ENCODE results near the gene MNT.

DNA sequence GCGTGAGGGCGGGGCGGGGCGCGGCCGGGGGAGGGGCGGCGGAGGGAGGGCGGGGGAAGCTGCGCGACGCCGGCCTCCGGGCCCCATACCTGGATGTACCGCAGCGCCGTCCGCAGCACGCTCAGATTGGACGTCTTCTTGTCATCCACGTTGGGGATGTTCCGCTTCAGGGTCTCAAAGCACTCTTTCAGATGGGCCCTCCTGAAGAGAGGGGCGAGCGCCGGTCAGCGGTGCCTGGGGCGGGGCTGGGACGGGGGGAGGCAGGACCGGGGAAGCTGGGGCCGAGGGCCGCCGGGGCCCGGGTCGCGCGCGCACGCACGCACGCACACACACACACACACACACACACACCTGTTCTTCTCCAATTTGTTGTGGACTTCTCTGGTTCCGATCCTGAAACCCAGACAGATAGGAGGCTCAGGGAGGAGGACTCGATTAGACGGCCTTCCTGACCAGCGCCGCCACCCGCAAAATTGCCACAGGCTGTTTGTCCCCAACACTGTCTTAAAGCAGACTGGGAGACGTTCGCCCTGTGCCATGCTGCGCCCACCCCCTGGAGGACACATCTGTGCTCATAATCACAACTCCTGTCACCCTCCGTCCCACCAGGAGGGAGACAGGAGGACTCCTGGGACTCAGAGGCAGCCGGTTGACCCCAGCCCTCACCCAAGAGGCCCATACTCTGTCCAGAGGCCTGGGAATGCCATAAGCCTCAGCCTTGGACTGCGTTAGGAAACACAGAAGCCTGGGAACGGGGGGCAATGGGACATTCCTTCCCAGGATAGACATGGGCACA, 6.7 kb downstream of the MNT start:
- TF ChIP-seq POLR2A (IDR thresholded peaks at IDR 0.05) (no peak), POLR2AphosphoS5 (IDR thresholded peaks at IDR 0.05) (no peak)
